Astrocyte (in vitro differentiated cells and primary cell): Measurements from ENCODE around the gene SH3D21. TPM values are rescaled to one million over a fixed set of nuclear protein-coding genes. Genes with fewer than 3 reads are reported as not detected.

ENCODE experiments used
- DNase-seq: peaks from one replicate; pipeline ENCODE4 v3.0.0-alpha.2; 2010; ENCODE audit warnings: low read depth
- FAIRE-seq: peaks from 2 replicates; lab custom pipeline; 2011; peaks lifted over from hg19 to GRCh38; lab: Jason Lieb, UNC
- H2AFZ ChIP-seq: 2 replicates; pipeline ENCODE4 v1.6.0; 2012; ENCODE audit warnings: low read depth, low read length, inconsistent platforms
- H3K27ac ChIP-seq: 2 replicates; pipeline ENCODE4 v1.5.1; 2011; ENCODE audit warnings: low read depth, low read length, inconsistent platforms
- H3K27me3 ChIP-seq: 2 replicates; pipeline ENCODE4 v1.6.0; 2011; ENCODE audit warnings: low read length, inconsistent platforms; ENCODE audit not compliant: insufficient read depth
- H3K36me3 ChIP-seq: 2 replicates; pipeline ENCODE4 v1.5.1; 2011; ENCODE audit warnings: low read length, inconsistent platforms; ENCODE audit not compliant: insufficient read depth
- H3K4me1 ChIP-seq: 2 replicates; pipeline ENCODE4 v1.5.1; 2011; ENCODE audit warnings: low read length, inconsistent platforms; ENCODE audit not compliant: insufficient read depth
- H3K4me2 ChIP-seq: 2 replicates; pipeline ENCODE4 v1.6.0; 2012; ENCODE audit warnings: low read length, inconsistent platforms
- H3K4me3 ChIP-seq: 2 replicates; pipeline ENCODE4 v1.5.1; 2011; ENCODE audit warnings: low read depth, mild to moderate bottlenecking, low read length, inconsistent platforms; ENCODE audit not compliant: insufficient read depth
- H3K79me2 ChIP-seq: 2 replicates; pipeline ENCODE4 v1.6.0; 2012; ENCODE audit warnings: mild to moderate bottlenecking, low read length, inconsistent platforms; ENCODE audit not compliant: insufficient read depth
- H3K9ac ChIP-seq: 2 replicates; pipeline ENCODE4 v1.6.0; 2012; ENCODE audit warnings: mild to moderate bottlenecking, low read length, inconsistent platforms
- H3K9me3 ChIP-seq: 2 replicates; pipeline ENCODE4 v1.5.1; 2012; ENCODE audit warnings: low read depth, mild to moderate bottlenecking, low read length, inconsistent platforms; ENCODE audit not compliant: insufficient read depth
- H4K20me1 ChIP-seq: 2 replicates; pipeline ENCODE4 v1.6.0; 2012; ENCODE audit warnings: low read length, inconsistent platforms; ENCODE audit not compliant: insufficient read depth
- H3K27ac Mint-ChIP-seq: one replicate; pipeline ENCODE4 v1.8.0; 2021; ENCODE audit warnings: mild to moderate bottlenecking, mixed read lengths; ENCODE audit not compliant: unreplicated experiment
- H3K27me3 Mint-ChIP-seq: one replicate; pipeline ENCODE4 v1.8.0; 2021; ENCODE audit warnings: low read depth, mixed read lengths; ENCODE audit not compliant: unreplicated experiment
- H3K36me3 Mint-ChIP-seq: one replicate; pipeline ENCODE4 v1.8.0; 2021; ENCODE audit warnings: low read depth, mixed read lengths; ENCODE audit not compliant: unreplicated experiment
- H3K4me1 Mint-ChIP-seq: one replicate; pipeline ENCODE4 v1.8.0; 2021; ENCODE audit warnings: low read depth, mixed read lengths; ENCODE audit not compliant: unreplicated experiment
- H3K4me3 Mint-ChIP-seq: one replicate; pipeline ENCODE4 v1.8.0; 2021; ENCODE audit warnings: mild to moderate bottlenecking, moderate library complexity, mixed read lengths; ENCODE audit not compliant: unreplicated experiment
- H3K9me3 Mint-ChIP-seq: one replicate; pipeline ENCODE4 v1.8.0; 2021; ENCODE audit warnings: mild to moderate bottlenecking, mixed read lengths; ENCODE audit not compliant: unreplicated experiment
- CTCF ChIP-seq: IDR thresholded peaks from 2 replicates; pipeline ENCODE4 v1.5.1; 2011; ENCODE audit warnings: low read depth, mild to moderate bottlenecking, inconsistent platforms, low read length, moderate library complexity; ENCODE audit not compliant: insufficient read depth
- EZH2 ChIP-seq: IDR thresholded peaks from 2 replicates; pipeline ENCODE4 v1.6.1; 2012; ENCODE audit warnings: mild to moderate bottlenecking, low read length, inconsistent platforms; ENCODE audit not compliant: insufficient read depth
- total RNA-seq: library from RNA; stranded (reverse); gene quantifications from 2 replicates; pipeline ENCODE4 v1.2.1, GENCODE V29; 2021

Gene SH3D21
- total RNA-seq, 1 donor from 2014 or later, result 13.6 TPM

- peak overlapping the region; percentile 95 for H3K4me2 ChIP-seq
- Mint-ChIP-seq H3K27me3 (no peaks in the 10 kb centered on the region), H3K9me3 (no peaks in the 10 kb centered on the region), H3K36me3 (peaks cover 10% of the 10 kb centered on the region), H3K4me3 (peak overlapping the region; percentile 82), H3K4me1 (peaks cover 14% of the 10 kb centered on the region), H3K27ac (no peak overlapping the region)
- H3K27ac ChIP-seq, result peak overlapping the region; percentile 81
- peaks cover 23% of the 10 kb centered on the region for H3K79me2 ChIP-seq
- DNase-seq (peak; percentile 52), FAIRE-seq (no peak)
- H3K4me1 ChIP-seq, result peaks cover 31% of the 10 kb centered on the region
- TF ChIP-seq CTCF, result no peak
- no peak for TF ChIP-seq EZH2
- H3K9ac ChIP-seq, result peak overlapping the region; percentile 87
- H4K20me1 ChIP-seq, result peaks cover 9% of the 10 kb centered on the region
- H3K9me3 ChIP-seq, result no peaks in the 10 kb centered on the region
- H3K4me3 ChIP-seq, result peak overlapping the region; percentile 73
- peak overlapping the region; percentile 41 for H2AFZ ChIP-seq
- H3K36me3 ChIP-seq, result no peaks in the 10 kb centered on the region
- H3K27me3 ChIP-seq, result no peaks in the 10 kb centered on the region
These were observed 15.2 kb downstream of the SH3D21 start for GRCh38 chr1:36321119-36321951.

DNA sequence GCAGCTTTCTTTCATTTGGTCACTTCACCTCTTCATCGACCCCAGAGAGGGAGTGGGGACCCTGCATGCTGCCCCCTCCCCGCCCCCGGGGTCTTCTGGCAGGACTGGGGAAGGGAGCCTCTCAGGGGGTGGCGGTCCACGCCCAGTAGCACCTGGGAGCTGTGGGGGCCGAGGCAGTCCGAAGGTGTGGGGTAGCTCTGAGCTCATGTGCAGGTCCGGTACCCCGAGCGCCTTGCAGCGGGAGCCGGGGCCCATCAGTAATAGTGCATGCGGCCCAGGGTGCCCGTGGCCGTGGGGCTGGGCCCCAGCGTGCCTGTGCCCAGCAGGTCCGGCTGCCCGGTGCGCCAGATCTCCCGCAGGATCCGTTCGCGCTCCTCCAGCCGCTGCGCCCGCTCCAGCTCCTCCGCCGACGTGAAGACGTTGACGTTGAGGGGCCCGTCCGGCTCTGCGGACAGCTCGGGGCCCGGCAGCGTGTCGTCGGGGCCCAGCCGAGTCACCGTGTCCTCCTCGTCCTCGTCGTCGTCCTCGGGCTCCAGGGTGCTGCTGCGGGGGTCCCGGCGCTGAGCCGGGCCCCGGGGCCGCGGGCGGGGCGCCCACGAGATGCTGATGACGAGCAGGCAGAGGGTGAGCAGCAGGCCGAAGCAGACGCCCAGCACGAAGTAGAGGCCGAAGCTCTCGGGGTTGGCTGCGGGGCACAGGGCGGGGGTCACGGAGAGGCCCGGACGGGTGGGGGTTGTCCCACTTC is 16.0 kb downstream of the SH3D21 start:
- FAIRE-seq, result no peak

DNA sequence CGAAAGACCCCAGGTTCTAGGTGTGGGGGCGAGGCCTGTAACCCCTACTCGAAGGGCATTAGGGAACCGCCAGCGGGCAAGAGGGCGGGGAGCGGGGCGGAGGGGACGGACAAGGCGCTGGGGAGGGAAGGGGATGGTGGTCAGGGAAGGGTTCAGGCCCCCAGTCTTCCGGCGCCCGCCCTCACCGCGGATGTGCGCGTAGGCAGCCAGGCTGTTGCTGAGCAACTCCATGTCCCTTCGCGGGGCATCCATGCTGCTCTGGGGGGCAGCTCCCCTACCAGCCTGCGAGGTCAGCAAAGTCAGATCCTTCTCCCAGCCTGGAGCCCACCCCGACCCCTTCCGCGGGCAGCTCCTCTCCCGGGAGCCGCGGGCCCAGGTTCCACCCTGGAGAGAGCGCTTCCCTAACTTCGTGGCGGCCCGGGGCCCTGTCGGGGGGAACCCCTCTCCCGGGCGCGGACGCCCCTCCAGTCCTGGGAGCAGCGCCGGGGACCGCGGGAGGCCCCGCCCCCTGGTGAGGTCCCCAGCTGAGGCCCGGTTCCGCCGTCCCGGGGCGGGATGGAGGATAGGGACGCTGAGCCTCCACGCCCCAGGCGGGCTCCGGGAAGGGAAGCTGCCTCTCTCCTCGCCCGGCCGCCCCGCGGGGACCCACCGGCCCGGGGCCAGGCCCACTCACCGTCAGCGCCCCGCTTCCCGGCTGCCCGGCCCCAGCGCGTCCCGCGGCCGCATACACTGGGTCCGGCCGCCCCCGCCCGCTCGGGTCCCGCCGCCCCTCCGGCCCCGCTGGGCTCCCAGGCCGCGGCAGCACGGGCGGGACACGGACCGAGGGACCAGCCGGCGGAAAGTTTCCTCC is 16.8 kb downstream of the SH3D21 start:
- no peak for TF ChIP-seq CTCF
- no peak for TF ChIP-seq EZH2
- H2AFZ ChIP-seq, result no peak overlapping the region
- H3K4me1 Mint-ChIP-seq, result peaks cover 28% of the 10 kb centered on the region

More for the DNA sequence above, 16.0 kb downstream of the SH3D21 start:
- H3K36me3 ChIP-seq, result no peaks in the 10 kb centered on the region
- peaks cover 39% of the 10 kb centered on the region for H3K4me1 ChIP-seq
- Mint-ChIP-seq H3K36me3 (peaks cover 15% of the 10 kb centered on the region), H3K27me3 (no peaks in the 10 kb centered on the region), H3K27ac (no peak overlapping the region), H3K4me1 (peaks cover 23% of the 10 kb centered on the region), H3K4me3 (peak overlapping the region; percentile 82), H3K9me3 (no peaks in the 10 kb centered on the region)
- peak overlapping the region; percentile 87 for H3K9ac ChIP-seq
- H3K4me2 ChIP-seq, result peak overlapping the region; percentile 95
- no peak for TF ChIP-seq EZH2
- DNase-seq, result no peak
- peaks cover 23% of the 10 kb centered on the region for H3K79me2 ChIP-seq
- peak overlapping the region; percentile 73 for H3K4me3 ChIP-seq
- peaks cover 9% of the 10 kb centered on the region for H4K20me1 ChIP-seq
- peak overlapping the region; percentile 81 for H3K27ac ChIP-seq
- no peaks in the 10 kb centered on the region for H3K27me3 ChIP-seq
- no peaks in the 10 kb centered on the region for H3K9me3 ChIP-seq
- no peak overlapping the region for H2AFZ ChIP-seq

More for the DNA sequence above, 16.8 kb downstream of the SH3D21 start:
- Histone ChIP-seq H4K20me1 (peaks cover 11% of the 10 kb centered on the region), H3K4me1 (peaks cover 46% of the 10 kb centered on the region), H3K36me3 (no peaks in the 10 kb centered on the region), H3K4me3 (peak overlapping the region; percentile 73), H3K27ac (peak overlapping the region; percentile 81), H3K9me3 (no peaks in the 10 kb centered on the region), H3K9ac (peak overlapping the region; percentile 87), H3K4me2 (peak overlapping the region; percentile 95), H3K27me3 (no peaks in the 10 kb centered on the region), H3K79me2 (peaks cover 23% of the 10 kb centered on the region)
- Mint-ChIP-seq H3K4me3 (peak overlapping the region; percentile 81), H3K9me3 (no peaks in the 10 kb centered on the region), H3K27me3 (no peaks in the 10 kb centered on the region), H3K36me3 (peaks cover 15% of the 10 kb centered on the region), H3K27ac (no peak overlapping the region)
- DNase-seq (peak; percentile 30), FAIRE-seq (no peak)
